NCI-H2081 (cell line): Measurements from ENCODE around the gene BIRC5.
"Not testable (repeated sequence)": the region's sequence is repeated elsewhere in the genome, so short reads cannot be mapped to it uniquely, and the experiment has no call there.

Source experiments
- DNase-seq, 2 experiments: peaks; one replicate each; lab custom pipeline; 2025; lab: John Stamatoyannopoulos, UW

BIRC5 gene

DNA sequence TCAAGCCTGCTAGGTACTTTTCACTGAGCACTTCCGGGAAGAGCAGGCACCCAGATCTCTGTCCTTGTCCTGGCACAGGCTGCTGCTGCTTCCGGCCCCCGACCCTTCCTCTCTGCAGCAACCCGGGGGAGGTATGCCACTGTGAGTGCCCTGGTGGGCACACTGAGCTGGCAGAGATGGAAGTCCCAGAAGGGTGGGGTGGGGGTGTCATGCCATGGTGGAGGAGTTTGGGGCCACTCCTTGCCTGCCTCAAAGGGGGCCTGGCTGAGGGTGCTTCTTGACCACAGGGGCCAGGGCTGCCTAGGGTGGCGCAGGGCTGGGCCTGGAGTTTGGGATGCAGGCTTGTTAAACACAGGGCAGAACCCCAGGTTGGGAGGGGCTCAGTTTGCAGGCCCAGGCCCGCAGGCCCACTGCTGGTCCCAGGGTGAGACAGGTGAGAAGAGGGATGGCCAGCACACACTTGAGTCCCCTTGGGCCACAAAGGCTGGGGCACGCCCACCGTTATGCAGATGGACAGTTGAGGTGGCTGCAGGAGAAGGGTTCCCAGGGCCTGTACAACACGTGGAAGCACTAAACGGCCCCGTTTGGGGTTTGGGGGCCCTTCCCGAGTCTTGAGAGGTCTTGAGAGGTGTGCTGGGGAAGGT is 26.1 kb downstream of the BIRC5 start:
- DNase-seq = no peak

DNA sequence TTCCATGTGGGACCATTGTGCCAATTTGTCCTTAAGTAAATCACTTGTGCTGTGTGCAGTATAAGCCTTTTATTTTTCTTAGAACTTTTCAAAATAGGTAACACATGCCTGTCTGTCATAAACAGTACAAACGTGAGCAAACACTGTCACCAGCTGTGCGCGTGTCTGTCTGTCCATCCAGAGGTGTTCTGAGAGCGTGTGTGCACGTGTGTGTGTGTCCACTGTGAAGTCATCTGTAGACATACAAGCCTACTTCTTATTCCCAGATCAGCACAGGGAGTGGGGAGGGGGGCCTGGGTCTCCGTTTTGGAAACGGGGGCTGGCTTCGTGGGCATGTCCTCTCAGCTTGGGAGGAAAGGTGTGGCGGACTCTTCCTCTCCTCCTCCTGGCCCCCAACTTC is 26.8 kb downstream of the BIRC5 start:
- DNase-seq = no peak

DNA sequence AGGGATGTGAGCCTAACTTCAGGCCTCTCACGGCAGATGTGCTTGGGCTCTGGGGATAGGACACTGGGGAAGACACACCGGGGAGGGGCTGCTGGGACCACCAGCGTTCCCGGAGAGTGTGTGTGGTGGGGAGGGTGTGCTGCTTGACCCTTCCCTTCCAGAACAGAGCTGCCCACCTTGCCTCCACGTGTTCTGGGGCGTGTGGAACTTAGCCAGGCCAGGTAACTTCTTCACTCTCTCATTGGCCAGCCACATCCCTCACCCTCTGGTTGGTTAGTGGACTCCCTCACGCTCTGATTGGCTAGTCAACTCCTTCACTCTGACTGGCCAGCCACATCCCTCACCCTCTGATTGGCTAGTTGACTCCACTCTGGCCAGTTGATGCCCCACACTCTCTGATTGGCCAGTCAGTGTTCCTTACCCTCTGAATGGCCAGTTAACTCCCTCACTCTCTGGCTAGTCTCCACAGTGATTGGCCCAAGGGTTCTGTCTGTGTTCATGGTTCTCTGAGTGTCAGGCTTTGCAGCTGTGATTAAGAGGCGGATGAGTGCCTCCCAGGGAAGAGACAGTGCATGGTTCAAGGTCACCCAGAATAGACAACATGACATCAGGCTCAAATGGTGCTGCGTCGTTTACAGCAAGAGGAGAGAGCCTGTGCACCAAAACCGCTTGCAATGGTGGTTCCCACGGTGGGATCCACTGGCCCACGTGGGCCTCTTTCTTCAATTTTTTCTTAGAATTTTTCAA is 27.4 kb downstream of the BIRC5 start:
- peak; percentile 14 to 22 for DNase-seq

DNA sequence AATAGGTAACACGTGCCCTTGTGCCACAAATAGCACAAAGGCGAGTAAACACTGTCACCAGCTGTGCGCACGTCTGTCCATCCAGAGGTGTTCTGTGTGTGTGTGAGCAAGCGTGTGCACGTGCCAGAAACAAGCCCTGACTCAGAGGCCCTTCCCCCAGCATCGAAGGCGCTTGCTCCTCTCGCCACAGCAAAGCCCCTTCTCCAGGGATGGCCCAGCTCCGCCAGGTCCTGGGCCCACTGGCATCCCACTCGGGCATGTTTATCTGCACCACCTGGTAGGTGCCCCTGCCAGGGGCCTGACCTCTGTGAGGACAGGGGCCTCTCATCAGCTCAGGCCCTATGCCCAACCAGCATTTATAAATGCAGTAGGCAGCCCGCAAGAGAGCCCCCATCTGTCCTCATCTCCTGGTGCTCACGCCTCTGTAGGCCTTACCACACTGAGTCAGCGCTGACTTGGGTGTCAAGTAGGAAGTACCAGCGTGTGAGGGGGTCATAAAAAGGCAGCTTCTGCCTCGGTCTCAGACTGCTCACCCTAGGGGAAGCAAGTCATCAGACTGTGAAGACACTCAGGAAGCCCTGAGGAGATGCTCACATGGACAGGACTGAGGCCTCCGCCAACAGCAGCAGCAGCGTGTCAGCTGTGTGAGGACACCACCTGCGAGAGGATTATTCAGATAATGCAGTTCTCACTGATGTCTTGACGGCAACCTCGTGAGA is 28.1 kb downstream of the BIRC5 start:
- DNase-seq = no peak

DNA sequence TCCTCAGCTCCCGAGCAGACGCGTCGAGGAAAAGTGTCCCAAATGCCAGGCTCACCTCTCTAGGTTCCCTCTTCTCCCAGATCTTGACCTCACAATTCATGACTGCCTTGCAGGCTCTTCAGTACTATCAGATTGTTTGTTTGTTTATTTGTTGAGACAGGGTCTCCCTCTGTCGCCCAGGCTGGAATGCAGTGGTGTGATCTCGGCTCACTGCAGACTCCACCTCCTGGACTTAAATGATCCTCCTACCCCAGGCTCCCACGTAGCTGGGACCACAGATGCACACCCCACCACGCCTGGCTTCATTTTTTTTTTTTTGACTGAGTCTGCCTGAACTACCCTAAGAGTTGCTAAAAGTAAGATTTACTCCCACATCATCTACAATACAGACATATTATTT is 33.3 kb downstream of the BIRC5 start:
- no peak for DNase-seq

DNA sequence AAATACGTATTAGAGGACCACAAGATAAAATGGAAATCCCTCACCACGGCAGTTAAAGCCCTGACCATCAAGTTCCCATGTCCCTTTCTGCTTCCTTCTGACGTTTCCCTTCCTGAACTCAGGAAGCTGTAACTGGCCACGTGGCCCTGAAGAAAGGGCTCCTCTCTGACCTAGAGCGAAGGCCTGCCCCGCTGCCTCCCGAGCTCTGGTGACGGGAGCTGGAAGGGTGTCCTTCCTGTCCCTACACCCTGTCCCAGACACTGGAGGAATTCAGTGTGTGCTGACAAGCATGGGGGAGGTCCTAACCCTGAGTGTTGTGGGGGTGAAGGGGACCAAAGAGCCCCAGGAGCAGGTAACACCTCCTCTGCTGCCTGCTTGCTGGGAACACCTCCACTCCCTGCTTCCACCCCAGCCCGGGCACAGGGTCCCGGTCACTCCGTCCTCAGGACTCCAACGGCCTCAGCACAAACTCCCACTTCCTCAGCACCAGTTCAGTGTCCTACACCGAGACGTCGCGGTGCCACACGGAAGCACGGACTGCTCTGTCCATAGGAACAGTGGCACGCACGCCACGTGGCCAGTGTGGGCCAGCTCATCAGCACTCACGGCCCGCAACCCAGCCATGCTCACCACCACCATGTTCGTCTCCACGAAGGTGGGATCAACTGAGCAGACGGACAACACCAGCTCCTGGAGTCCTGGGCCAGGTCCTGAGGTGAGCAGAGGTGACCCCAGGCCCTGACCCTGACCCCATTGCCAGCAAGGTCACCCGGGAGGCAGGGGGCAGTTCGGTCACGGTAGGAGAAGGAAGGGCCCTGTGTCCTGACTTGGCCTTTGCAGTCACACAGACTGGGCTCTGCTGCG is 34.2 kb downstream of the BIRC5 start:
- no peak for DNase-seq

DNA sequence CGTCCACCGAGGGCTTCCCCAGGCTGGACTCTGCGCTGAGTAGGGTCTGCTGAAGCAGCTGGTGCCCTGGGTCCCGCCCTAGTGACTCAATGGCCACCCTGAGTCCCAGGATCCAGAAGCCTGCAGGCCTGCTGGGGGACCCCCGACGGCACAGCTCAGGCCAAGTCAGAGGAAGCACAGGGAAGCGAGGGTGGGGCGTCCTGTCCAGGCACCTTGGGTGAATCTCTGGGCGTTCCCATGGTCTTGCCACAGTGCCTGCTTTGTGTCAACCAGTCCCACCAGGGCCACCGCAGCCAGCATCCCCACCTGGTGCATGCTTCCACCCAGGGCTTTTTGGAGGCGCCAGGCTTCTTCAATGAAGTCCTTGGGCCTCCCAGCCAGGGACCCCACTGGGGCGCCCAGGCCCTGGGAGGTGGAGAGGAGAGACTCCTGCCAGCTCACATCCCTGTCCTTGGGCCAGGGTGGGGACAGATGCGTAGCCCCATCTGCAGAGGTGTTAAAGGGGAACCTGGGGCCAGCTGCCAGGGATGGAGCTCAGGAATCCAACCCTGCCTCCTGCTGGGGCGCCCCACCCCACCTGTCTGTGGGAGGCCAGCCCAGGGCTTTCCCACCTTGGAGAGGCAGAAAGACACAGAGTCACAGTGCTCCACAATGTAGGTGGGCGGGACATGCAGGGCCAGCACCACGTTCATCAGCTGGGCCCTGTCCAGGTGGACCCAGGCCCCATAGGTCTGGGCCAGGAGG is 35.2 kb downstream of the BIRC5 start:
- DNase-seq = no peak

DNA sequence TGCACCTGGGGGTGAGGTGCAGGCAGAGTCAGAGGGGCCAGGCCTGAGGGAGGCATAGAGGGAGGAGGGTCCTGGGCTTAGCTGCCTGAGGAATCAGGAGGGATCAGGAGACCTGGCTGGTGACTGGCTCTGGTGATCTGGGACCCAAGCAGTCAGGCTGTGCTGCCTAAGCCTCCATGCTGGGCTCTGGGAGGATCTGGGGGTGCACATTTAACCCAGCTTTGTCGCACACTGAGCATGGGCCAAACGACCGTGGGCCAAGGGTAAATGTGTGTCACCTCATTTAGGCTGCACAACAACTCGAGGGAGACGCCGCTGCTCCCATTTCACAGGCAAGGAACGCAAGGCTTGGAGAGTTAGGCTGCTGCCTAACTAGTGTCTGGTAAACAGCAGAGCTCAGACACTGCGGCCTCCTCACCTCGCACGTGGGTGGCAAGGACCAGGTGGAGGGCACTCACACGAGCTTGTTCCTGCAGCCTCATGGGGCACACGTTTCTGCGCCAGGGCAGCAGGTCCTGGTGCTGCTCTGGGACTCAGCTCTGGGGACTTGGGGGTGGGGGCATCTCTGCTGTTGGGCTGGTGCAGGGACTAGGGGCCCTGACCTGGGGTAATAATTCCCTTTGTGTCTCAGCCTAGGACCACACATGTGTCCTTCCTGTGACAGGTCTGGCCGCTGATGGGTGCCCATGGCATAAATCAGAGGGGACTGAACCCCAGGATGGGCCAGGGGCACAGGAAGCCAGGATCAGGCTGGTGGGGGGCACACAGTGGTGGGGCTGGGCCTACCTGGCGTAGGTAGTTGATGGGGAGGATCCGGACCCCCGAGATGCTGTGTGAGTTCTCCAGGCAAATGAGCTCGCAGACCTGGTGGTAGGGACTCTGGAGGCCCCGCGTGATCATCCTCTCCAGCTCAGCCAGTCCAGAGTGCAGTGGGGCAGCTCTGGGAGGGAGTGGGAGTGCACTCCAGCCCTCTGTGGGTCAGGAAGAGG is 36.1 kb downstream of the BIRC5 start:
- DNase-seq = no peak

DNA sequence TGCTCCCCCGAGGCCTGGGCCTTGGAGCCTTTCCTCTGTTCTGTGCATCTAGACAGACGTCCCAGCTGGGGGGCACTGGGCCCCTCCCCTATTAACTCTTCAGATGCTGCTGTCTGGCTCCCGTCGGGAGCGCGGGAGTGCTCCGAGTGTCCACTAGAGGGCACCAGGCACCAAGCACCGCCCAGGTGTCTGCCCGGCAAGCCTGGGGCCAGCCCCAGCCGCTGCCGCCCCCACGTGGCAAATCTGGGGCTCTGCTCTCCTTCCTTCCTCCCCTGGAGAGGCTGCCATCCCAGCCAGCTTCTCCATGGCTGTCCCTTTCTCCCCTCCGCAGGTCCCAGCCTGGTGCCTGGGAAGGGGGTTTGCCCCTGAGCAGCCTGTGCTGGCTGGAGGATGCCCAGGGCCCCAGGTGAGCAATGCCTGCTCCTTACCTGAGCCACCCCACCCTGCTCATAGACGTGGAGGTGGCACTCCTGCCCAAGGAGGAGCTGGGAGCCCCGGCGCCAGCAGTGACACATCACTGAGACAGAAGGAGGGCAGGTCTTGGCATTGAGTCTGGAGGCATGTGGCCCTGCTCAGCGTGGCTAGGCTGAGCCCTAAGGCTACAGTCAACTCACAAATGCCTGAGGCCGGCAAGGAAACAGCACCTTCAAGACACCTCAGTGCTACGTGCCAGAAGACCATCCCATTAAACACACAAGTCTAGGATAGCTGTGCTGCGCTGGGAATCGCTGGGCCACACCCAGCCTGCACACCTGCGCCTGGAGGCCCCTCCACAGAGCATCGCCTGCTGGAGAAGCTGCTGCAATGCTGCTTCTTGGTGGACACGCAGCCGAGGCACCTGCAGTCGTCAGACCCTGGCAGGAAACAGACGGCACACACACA is 37.1 kb downstream of the BIRC5 start:
- DNase-seq = peak; percentile 86 to 87

DNA sequence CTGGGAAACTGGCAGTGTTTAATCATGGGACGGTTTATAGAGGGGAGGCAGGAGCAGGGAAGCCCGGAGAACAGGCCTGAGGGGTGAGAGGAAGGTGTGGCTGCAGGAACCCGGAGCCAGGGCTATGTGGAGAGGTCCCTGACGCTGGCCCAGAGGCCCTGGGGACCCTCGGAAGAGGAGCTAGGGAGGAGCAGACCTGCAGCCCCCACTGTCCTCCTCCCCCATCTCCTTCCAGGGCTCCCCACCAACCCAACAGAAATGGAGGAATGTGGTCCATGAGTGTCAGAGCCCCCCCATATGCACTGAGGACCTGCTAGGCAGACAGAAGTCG is 37.7 kb downstream of the BIRC5 start:
- no peak for DNase-seq

DNA sequence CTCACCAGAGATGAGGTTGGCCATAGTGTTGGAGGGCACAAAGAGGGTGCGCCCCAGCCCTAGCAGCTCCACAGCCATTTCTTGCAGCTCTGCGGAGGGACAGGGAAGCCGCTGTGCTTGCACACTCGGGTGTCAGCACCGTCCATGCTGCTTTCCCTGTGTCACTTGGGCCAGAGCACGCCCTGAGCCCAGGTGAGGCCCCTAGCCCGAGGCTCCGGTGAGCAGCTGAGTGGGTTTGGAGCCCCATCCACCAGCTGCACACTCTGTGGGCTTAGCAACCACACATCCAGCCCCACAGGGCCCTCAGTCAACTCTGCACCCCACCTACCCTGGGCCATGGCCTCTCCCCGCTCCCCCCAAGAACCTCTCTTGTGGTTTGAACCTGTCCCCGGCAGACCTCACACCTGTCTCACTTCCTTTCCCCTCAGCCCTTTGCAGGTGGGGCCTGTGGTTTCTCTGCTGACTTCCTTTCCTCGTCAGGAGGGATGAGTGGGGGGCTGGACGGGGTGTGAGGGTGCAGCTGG is 38.1 kb downstream of the BIRC5 start:
- DNase-seq = no peak

DNA sequence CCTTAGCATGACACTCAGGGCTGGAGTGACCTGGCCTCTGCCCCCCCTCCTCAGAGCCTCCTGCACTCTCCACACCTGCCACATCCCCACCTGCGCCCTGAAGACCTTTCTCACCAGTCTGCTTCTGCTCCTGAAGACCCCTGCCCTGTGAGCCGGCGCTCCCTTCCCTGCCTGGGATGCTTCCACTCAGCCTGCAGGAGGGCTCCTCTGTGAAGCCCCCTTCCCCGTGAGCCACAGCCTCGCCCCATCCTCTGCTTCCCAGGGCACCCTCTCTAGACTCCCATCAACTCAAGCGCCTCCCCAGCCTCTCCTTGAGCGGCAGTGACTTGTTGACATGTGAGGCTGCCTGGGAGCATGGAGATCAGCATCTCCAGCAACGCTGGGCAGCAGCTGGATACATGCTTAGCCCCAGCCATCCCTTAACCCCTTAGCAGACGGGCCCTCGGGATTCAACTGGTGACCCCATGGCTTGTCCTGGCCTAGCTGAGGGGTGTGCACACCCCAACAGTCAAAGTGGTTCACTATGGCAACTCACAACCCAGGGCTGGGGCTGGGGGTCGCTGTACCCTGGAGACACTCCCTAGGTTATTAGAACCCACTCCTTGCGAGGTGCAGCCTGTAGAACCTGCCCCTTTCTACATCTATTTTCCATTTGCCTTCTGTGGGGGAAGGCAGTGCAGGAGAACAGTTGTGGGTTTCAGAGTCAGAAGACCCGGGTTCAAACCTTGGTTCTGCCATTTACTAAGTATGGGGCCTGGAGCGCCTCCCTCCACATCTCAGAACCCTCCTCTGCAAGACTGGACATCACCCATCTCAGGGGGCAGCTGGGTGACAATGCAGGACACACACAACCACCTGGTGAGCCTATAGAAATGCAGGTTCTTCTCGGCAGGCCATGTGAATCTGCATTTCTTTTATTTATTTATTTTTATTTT is 38.9 kb downstream of the BIRC5 start:
- no peak for DNase-seq

DNA sequence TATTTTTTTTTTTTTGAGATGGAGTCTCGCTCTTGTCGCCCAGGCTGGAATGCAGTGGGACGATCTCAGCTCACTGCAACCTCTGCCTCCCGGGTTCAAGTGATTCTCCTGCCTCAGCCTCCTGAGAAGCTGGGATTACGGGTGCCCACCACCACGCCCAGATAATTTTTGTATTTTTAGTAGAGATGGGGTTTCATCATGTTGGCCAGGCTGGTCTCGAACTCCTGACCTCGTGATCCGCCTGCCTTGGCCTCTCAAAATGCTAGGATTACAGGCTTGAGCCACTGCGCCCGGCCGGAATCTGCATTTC is 39.5 kb downstream of the BIRC5 start:
- DNase-seq = not testable (repeated sequence)

DNA sequence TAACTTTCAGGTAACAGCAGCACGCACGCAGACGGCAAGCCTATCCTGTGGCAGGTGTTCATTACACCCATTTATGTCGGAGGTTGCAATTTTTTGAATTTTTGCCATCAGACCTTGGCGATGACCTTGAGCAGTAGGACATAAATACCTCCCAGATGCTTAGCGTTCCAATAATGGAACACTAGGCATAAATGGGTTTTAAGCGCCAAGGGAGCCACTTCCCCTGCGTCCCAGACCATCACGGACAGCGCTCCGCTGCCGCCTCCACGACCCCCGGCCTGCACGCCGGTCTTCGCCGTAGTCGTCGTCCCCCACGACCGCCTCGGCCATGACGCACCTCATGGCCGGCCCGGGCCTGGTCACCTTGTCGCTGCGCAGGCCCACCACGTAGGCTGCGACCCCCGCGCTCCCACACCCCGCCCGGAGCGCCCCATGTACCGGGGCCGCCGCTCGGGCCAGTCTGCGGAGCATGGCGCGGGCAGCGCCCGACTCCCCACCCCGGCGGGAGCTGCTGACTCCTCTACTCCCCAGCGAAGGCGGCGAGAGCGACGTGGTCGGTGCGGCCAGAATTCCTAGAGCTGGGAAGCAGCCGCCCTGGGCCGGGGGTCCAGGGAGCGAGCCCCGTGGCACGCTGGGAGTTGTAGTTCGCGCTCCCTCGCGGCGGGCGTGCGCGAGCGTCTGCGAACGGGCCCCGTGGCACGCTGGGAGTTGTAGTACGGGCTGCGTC is 40.1 kb downstream of the BIRC5 start:
- DNase-seq = peak; percentile 86 to 92

DNA sequence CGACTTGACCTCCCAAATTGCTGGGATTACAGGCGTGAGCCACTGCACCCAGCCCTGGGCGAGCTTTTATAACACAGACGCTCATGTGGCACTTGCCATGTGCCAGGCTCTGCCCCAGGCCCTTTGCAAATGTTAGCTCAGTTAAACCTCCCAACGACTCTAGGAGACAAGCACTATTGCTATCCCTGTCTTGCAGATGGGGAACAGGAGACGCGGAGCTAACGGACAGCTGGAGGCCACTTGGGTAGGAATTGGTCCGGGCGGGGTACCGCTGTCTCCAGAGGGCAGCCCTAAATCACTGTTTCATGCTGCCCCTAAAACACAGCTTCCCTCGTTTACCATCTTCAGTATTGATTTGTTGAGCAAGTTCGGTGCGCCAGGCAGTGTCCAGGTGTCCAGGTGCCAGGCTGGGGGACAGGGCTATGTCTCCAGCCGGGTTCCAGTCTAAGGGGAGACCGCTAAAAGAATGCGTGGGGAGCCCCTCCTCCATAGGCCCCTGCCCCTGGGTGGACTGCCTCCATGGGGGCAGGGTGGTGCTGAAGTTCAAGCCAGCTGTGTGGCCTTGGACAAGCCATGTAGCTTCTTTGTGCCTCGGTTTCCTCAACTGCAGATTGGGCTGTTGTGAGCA is 41.1 kb downstream of the BIRC5 start:
- DNase-seq = no peak

DNA sequence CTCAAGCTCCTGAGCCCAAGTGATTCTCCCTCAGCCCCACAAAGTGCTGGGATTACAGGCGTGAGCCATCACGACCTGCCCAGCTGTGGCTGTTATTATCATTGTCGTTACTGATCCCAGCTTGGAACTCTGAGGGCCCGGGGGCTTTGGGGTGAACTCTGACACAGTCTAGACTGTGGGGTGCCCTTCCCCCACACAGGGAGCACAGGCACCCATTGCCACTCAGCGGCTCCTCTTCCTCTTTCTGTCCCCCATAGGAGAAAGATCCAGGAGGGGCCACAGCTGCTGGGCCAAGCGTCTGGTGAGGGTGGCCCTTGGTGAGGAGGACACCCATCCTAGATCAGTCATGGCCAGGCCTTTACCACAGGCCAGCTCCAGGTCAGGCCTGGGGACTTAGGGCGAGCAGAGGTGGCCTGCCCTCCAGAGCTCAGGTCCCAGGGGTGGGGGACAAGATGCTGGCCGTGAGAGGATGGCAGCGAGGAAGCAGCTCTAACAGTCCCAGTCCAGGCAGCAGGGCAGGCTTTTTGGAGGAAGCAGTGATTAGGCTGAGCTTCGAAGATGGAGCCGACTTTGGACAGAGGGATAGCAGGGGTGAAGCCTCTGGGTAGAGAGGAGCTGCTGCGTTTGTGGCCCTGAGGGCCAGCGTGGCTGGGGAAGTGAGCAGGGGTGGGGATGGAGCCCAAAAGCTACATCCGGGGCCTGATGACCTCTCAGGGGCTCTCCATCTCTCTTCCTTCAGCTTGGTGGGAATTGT is 42.1 kb downstream of the BIRC5 start:
- DNase-seq = no peak
